SU-DHL-6 (cell line): ENCODE data around the gene ALK.

ENCODE experiments used
- H2AFZ ChIP-seq: fragments of 200-600 bp; sonication (generic); 2 replicates; pipeline ENCODE4 v1.6.1; 2014; ENCODE audit warnings: low read depth, mild to moderate bottlenecking, moderate library complexity, mixed read lengths, antibody characterized with exemption, low read length; ENCODE audit not compliant: severe bottlenecking
- H3F3A ChIP-seq: fragments of 200-600 bp; shearing (Covaris generic); 2 replicates; pipeline ENCODE4 v1.6.0; 2016; ENCODE audit warnings: antibody characterized with exemption, mild to moderate bottlenecking; ENCODE audit not compliant: insufficient read depth
- H3K27ac ChIP-seq: fragments of 200-600 bp; sonication (generic); 2 replicates; pipeline ENCODE4 v1.5.1; 2016; ENCODE audit warnings: low read depth, mild to moderate bottlenecking, low read length, moderate library complexity, mixed read lengths
- H3K27me3 ChIP-seq: fragments of 200-600 bp; sonication (generic), shearing (Covaris generic); 2 replicates; pipeline ENCODE4 v1.6.0; 2014; ENCODE audit warnings: mild to moderate bottlenecking, low read length
- H3K36me3 ChIP-seq: fragments of 200-600 bp; sonication (generic); 2 replicates; pipeline ENCODE4 v1.6.1; 2014; ENCODE audit warnings: mild to moderate bottlenecking, low read length, mixed read lengths
- H3K4me2 ChIP-seq: fragments of 300-600, 200-600 bp; shearing (Covaris generic), sonication (generic); 2 replicates; pipeline ENCODE4 v1.6.0; 2014; ENCODE audit warnings: low read length, low read depth, mild to moderate bottlenecking; ENCODE audit not compliant: poor library complexity, severe bottlenecking
- H3K4me3 ChIP-seq: fragments of 200-600 bp; sonication (generic); 2 replicates; pipeline ENCODE4 v1.5.1; 2014; ENCODE audit warnings: antibody characterized with exemption, low read length, mild to moderate bottlenecking, mixed read lengths; ENCODE audit not compliant: insufficient read depth, poor library complexity, severe bottlenecking
- H3K79me2 ChIP-seq: fragments of 200-600 bp; sonication (generic); 2 replicates; pipeline ENCODE4 v1.6.1; 2014; ENCODE audit warnings: mild to moderate bottlenecking, low read length, moderate library complexity; ENCODE audit not compliant: insufficient read depth
- H3K9ac ChIP-seq: fragments of 200-600 bp; sonication (generic); 2 replicates; pipeline ENCODE4 v1.7.0; 2014; ENCODE audit warnings: mild to moderate bottlenecking, low read length
- H3K9me2 ChIP-seq: fragments of 200-600 bp; sonication (generic); replicated peaks from 2 replicates; pipeline ENCODE4 v1.6.1; 2014; ENCODE audit warnings: low read length; ENCODE audit not compliant: insufficient read depth
- H3K9me3 ChIP-seq: fragments of 200-600 bp; sonication (generic); 2 replicates; pipeline ENCODE4 v1.6.1; 2014; ENCODE audit warnings: low read length, mixed read lengths; ENCODE audit not compliant: insufficient read depth
- H4K20me1 ChIP-seq: fragments of 200-600 bp; sonication (generic); 2 replicates; pipeline ENCODE4 v1.6.1; 2014; ENCODE audit warnings: low read depth, mild to moderate bottlenecking, antibody characterized with exemption, low read length, moderate library complexity, mixed read lengths
- EZH2phosphoT487 ChIP-seq: fragments of 200-600 bp; sonication (generic), shearing (Covaris generic); conservative IDR thresholded peaks from 2 replicates; pipeline ENCODE4 v1.6.1; 2018; ENCODE audit warnings: mild to moderate bottlenecking, antibody characterized with exemption, low read length, moderate library complexity, mixed read lengths
- TF ChIP-seq, protein P1 (sequence below): fragments of 200-600 bp; sonication (generic); IDR thresholded peaks from one replicate; pipeline ENCODE4 v1.5.1; 2017; ENCODE audit warnings: antibody characterized with exemption, mild to moderate bottlenecking, low read length, moderate library complexity; ENCODE audit not compliant: insufficient read depth, poor library complexity, severe bottlenecking

ALK gene

DNA sequence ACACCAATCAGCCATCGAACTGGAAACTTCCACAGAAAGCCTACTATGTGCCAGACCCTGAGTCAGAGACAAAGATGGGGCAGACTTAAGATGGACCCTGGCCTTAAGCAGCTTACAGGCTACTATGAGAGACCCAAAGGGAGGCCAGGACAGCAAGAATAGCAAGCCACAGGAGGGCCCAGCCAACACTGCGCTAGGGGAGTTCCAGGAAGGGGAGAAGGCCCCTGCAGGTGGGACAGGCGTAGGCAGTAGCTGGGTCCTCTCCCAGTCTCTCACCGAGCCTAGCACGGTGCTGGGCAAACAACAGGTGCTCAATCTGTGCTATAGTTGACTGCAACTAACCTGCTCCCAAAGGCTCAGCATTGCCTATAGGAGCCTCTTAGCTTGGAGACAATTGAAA lies 670.0 kb downstream of the ALK start:
- no peak for TF ChIP-seq EZH2phosphoT487
- TF ChIP-seq, protein P1, sequence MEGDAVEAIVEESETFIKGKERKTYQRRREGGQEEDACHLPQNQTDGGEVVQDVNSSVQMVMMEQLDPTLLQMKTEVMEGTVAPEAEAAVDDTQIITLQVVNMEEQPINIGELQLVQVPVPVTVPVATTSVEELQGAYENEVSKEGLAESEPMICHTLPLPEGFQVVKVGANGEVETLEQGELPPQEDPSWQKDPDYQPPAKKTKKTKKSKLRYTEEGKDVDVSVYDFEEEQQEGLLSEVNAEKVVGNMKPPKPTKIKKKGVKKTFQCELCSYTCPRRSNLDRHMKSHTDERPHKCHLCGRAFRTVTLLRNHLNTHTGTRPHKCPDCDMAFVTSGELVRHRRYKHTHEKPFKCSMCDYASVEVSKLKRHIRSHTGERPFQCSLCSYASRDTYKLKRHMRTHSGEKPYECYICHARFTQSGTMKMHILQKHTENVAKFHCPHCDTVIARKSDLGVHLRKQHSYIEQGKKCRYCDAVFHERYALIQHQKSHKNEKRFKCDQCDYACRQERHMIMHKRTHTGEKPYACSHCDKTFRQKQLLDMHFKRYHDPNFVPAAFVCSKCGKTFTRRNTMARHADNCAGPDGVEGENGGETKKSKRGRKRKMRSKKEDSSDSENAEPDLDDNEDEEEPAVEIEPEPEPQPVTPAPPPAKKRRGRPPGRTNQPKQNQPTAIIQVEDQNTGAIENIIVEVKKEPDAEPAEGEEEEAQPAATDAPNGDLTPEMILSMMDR, result no peak

DNA sequence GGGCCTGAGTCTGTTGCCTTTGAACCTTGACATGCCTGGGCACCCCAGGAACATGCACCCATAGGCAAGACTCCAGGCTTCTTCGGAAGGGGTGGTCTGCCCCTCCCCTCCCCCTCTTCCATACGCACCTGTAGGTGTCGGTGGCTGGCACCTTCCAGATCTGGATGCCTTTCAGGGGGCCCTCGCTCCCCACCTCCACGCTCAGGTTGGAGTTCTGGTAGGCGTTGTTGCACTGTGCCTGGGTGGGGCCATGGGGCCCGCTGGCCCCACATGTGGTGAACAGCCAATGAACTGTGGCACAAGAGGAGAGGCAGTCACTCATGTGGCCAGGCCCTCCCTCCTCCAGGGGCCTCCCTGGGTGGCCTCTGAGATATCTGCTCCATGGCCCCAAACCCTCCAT lies 670.4 kb downstream of the ALK start:
- H3K79me2 ChIP-seq, result no peaks in the 10 kb centered on the region
- no peak overlapping the region for H3K9ac ChIP-seq
- no peak overlapping the region for H2AFZ ChIP-seq
- H4K20me1 ChIP-seq, result no peaks in the 10 kb centered on the region
- H3K27me3 ChIP-seq, result no peaks in the 10 kb centered on the region
- no peak overlapping the region for H3K4me2 ChIP-seq
- H3F3A ChIP-seq, result no peaks in the 10 kb centered on the region
- H3K27ac ChIP-seq, result no peak overlapping the region
- no peaks in the 10 kb centered on the region for H3K9me2 ChIP-seq
- H3K9me3 ChIP-seq, result no peaks in the 10 kb centered on the region
- no peaks in the 10 kb centered on the region for H3K36me3 ChIP-seq
- TF ChIP-seq, protein P1, result no peak
- TF ChIP-seq EZH2phosphoT487, result no peak
- no peak overlapping the region for H3K4me3 ChIP-seq

More for the DNA sequence above, 670.0 kb downstream of the ALK start:
- Histone ChIP-seq H3K4me2 (no peak overlapping the region), H3K79me2 (no peaks in the 10 kb centered on the region), H3K27ac (no peak overlapping the region), H3K27me3 (no peaks in the 10 kb centered on the region), H3K9me3 (no peaks in the 10 kb centered on the region), H3K9ac (no peak overlapping the region), H2AFZ (no peak overlapping the region), H3K9me2 (no peaks in the 10 kb centered on the region), H4K20me1 (no peaks in the 10 kb centered on the region), H3K4me3 (no peak overlapping the region), H3K36me3 (no peaks in the 10 kb centered on the region), H3F3A (no peaks in the 10 kb centered on the region)

DNA sequence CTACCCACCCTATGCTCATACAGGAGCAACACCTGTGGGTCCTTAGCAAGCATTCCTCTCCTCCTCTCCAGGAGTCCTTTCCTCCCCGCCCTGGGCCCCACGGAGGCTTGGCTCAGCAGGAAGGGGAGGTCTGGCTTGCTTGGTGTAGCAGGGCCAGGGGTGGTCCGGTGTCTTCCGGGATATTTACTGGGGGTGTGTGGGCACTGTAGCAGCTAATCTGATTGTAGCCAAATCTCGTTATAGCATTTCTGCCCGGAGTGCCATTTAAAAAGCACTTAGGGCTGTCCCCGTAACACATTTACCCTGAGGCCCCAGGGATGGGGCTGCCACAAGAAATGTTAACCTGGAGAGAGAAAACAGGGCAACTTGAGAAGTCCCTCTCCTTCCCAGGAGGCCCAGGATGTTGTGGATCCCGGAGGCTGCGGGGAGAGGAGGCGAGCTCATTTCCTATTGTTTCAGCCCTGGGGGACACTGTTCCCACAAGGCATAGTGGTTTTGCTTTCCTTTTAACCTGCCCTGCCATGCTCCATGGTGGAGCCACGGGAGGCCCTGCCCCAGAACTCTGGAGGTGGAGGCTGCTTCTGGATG lies 671.6 kb downstream of the ALK start:
- no peak overlapping the region for H3K9ac ChIP-seq
- no peaks in the 10 kb centered on the region for H3K36me3 ChIP-seq
- no peaks in the 10 kb centered on the region for H3F3A ChIP-seq
- H3K79me2 ChIP-seq, result no peaks in the 10 kb centered on the region
- no peak overlapping the region for H3K27ac ChIP-seq
- H3K27me3 ChIP-seq, result no peaks in the 10 kb centered on the region
- no peaks in the 10 kb centered on the region for H4K20me1 ChIP-seq
- no peaks in the 10 kb centered on the region for H3K9me3 ChIP-seq
- TF ChIP-seq, protein P1, result no peak
- no peak for TF ChIP-seq EZH2phosphoT487
- H3K4me2 ChIP-seq, result no peak overlapping the region
- H3K9me2 ChIP-seq, result no peaks in the 10 kb centered on the region
- no peak overlapping the region for H3K4me3 ChIP-seq
- H2AFZ ChIP-seq, result no peak overlapping the region
